PC-9 (cell line): Measurements from ENCODE around the gene TPST2. TPM values are rescaled to one million over a fixed set of nuclear protein-coding genes. Genes with fewer than 3 reads are reported as not detected.

Experiments used
- BruUV-seq: library from RNA; stranded (reverse); fragments of 400-500 nt; replicated peaks from 2 replicates; lab custom pipeline; 2021; lab: Mats Ljungman, UMichigan
- CTCF ChIA-PET: fragments of 300-600 bp; sonication (Branson Sonifier 250); formaldehyde crosslinking; loops from one replicate; lab custom pipeline; 2022; ENCODE audit warnings: antibody characterized with exemption; lab: Charles Lee
- POLR2A ChIA-PET: fragments of 300-600 bp; sonication (Branson Sonifier 250); formaldehyde crosslinking; loops from one replicate; lab custom pipeline; 2022; ENCODE audit warnings: antibody characterized with exemption; ENCODE audit not compliant: unreplicated experiment; lab: Charles Lee
- DNase-seq, 2 experiments: peaks; one replicate each; pipeline versions ENCODE4 v3.0.0 to v3.0.0-alpha.2; 2015 to 2022; ENCODE audit warnings: mixed read lengths in 1 of 2
- H2AFZ ChIP-seq: fragments of 200-600 bp; sonication (generic); 2 replicates; pipeline ENCODE4 v1.8.1; 2017; ENCODE audit warnings: antibody characterized with exemption
- H3F3A ChIP-seq: fragments of 200-600 bp; sonication (generic); 2 replicates; pipeline ENCODE4 v1.8.1; 2017; ENCODE audit warnings: antibody characterized with exemption, mild to moderate bottlenecking, low read depth; ENCODE audit not compliant: insufficient read depth
- H3K27ac ChIP-seq: fragments of 200-600 bp; sonication (generic); 2 replicates; pipeline ENCODE4 v1.6.1; 2016; ENCODE audit warnings: mixed run types
- H3K27me3 ChIP-seq: fragments of 200-600 bp; sonication (generic); 2 replicates; pipeline ENCODE4 v1.6.1; 2016; ENCODE audit warnings: low read depth, mixed run types; ENCODE audit not compliant: insufficient read depth
- H3K36me3 ChIP-seq: fragments of 200-600 bp; sonication (generic); 2 replicates; pipeline ENCODE4 v1.6.1; 2016; ENCODE audit warnings: low read depth, mixed run types
- H3K4me1 ChIP-seq: fragments of 200-600 bp; sonication (generic); replicated peaks from 2 replicates; pipeline ENCODE4 v1.6.1; 2016; ENCODE audit warnings: mixed run types; ENCODE audit not compliant: insufficient read depth
- H3K4me2 ChIP-seq: fragments of 200-600 bp; sonication (generic); 2 replicates; pipeline ENCODE4 v1.6.1; 2017; ENCODE audit warnings: mixed run types
- H3K4me3 ChIP-seq: fragments of 200-600 bp; sonication (generic); 2 replicates; pipeline ENCODE4 v1.6.1; 2016; ENCODE audit warnings: mixed run types
- H3K79me2 ChIP-seq: fragments of 200-600 bp; sonication (generic); 2 replicates; pipeline ENCODE4 v1.6.1; 2017; ENCODE audit warnings: low read depth, mixed run types
- H3K9me2 ChIP-seq: fragments of 200-600 bp; sonication (generic); 2 replicates; pipeline ENCODE4 v1.8.1; 2017; ENCODE audit warnings: mild to moderate bottlenecking; ENCODE audit not compliant: insufficient read depth
- H3K9me3 ChIP-seq: fragments of 200-600 bp; sonication (generic); 2 replicates; pipeline ENCODE4 v1.8.1; 2016; ENCODE audit warnings: low read depth; ENCODE audit not compliant: insufficient read depth
- H4K20me1 ChIP-seq: fragments of 200-600 bp; sonication (generic); 2 replicates; pipeline ENCODE4 v1.8.1; 2017; ENCODE audit not compliant: insufficient read depth
- CTCF ChIP-seq: fragments of 200-600 bp; sonication (generic); conservative IDR thresholded peaks from 2 replicates; pipeline ENCODE4 v1.6.1; 2017; ENCODE audit warnings: mixed run types, antibody characterized with exemption, mild to moderate bottlenecking, moderate library complexity
- EZH2 ChIP-seq: fragments of 200-600 bp; sonication (generic); IDR thresholded peaks from 2 replicates; pipeline ENCODE4 v1.8.0; 2017; ENCODE audit warnings: antibody characterized with exemption, low read depth
- intact Hi-C: fragments of 100-400 bp; cut with micrococcal nuclease; formaldehyde crosslinking; loops from one replicate; pipeline ENCODE4 v1.10.0; 2022; ENCODE audit not compliant: unreplicated experiment
- total RNA-seq: library from RNA; stranded (reverse); gene quantifications from 2 replicates; pipeline ENCODE4 v1.2.3, GENCODE V29; 2021

The TPST2 gene
- total RNA-seq, 1 experiment from 2014 or later: 13.5 TPM

- Histone ChIP-seq H3K27ac (no peak overlapping the region), H3K4me3 (no peak overlapping the region), H3K4me1 (peaks cover 12% of the 10 kb centered on the region), H3K79me2 (no peaks in the 10 kb centered on the region), H3K27me3 (no peaks in the 10 kb centered on the region), H3F3A (peaks cover 10% of the 10 kb centered on the region; the same call in 1 of the 2 replicates), H3K9me2 (no peaks in the 10 kb centered on the region), H3K4me2 (no peak overlapping the region), H2AFZ (no peak overlapping the region), H3K9me3 (no peaks in the 10 kb centered on the region), H3K36me3 (no peaks in the 10 kb centered on the region), H4K20me1 (no peaks in the 10 kb centered on the region)
- intact Hi-C loops: no loop called here
- ChIA-PET CTCF (no interaction called here), POLR2A (no interaction called here)
- no peak for TF ChIP-seq CTCF
- no peak for TF ChIP-seq EZH2
- DNase-seq: no peak
- no TSS peak for BruUV-seq
Observed at GRCh38 chr22:26565889-26566288, 24.0 kb downstream of the TPST2 start.

GRCh38 chr22:26565181-26565580 lies 24.8 kb downstream of the TPST2 start:
- H3K27ac ChIP-seq: no peak overlapping the region
- intact Hi-C loops: no loop called here
- no peaks in the 10 kb centered on the region for H3K9me3 ChIP-seq
- H2AFZ ChIP-seq: no peak overlapping the region
- no peaks in the 10 kb centered on the region for H3K9me2 ChIP-seq
- no peaks in the 10 kb centered on the region for H3K36me3 ChIP-seq
- no peaks in the 10 kb centered on the region for H4K20me1 ChIP-seq
- H3K27me3 ChIP-seq: no peaks in the 10 kb centered on the region
- H3F3A ChIP-seq: peaks cover 10% of the 10 kb centered on the region; the same call in 1 of the 2 replicates
- H3K4me2 ChIP-seq: no peak overlapping the region
- TF ChIP-seq EZH2 (no peak), CTCF (no peak)
- H3K79me2 ChIP-seq: no peaks in the 10 kb centered on the region
- ChIA-PET CTCF (no interaction called here), POLR2A (no interaction called here)
- DNase-seq: no peak
- no TSS peak for BruUV-seq
- H3K4me1 ChIP-seq: peaks cover 12% of the 10 kb centered on the region
- no peak overlapping the region for H3K4me3 ChIP-seq

- Histone ChIP-seq H3K79me2 (no peaks in the 10 kb centered on the region), H3K4me1 (peaks cover 12% of the 10 kb centered on the region), H3K27me3 (no peaks in the 10 kb centered on the region), H3K36me3 (no peaks in the 10 kb centered on the region), H3K4me2 (no peak overlapping the region), H3K9me3 (no peaks in the 10 kb centered on the region), H4K20me1 (no peaks in the 10 kb centered on the region), H3K9me2 (no peaks in the 10 kb centered on the region), H3K4me3 (no peak overlapping the region), H2AFZ (no peak overlapping the region), H3K27ac (no peak overlapping the region), H3F3A (peaks cover 10% of the 10 kb centered on the region; the same call in 1 of the 2 replicates)
- TF ChIP-seq EZH2 (no peak), CTCF (no peak)
- ChIA-PET POLR2A (no interaction called here), CTCF (no interaction called here)
- DNase-seq: no peak
- BruUV-seq: no TSS peak
- intact Hi-C loops: no loop called here
Observed at GRCh38 chr22:26564672-26565071, 25.3 kb downstream of the TPST2 start.
